GM23248 (cell line): Measurements from ENCODE around the gene PGRMC2. TPM values are rescaled to one million over a fixed set of nuclear protein-coding genes. Genes with fewer than 3 reads are reported as not detected.

Source experiments
- DNase-seq: peaks from one replicate; pipeline ENCODE4 v3.0.0-alpha.2; 2015
- H2AFZ ChIP-seq: fragments of 200-600 bp; sonication (generic); 2 replicates; pipeline ENCODE4 v1.6.1; 2016; ENCODE audit warnings: antibody characterized with exemption
- H3F3A ChIP-seq: fragments of 200-600 bp; sonication (generic); 2 replicates; pipeline ENCODE4 v1.6.1; 2016; ENCODE audit warnings: mild to moderate bottlenecking, antibody characterized with exemption, mixed run types; ENCODE audit not compliant: insufficient read depth
- H3K27ac ChIP-seq: fragments of 200-600 bp; sonication (generic); 2 replicates; pipeline ENCODE4 v1.5.1; 2016; ENCODE audit warnings: mild to moderate bottlenecking
- H3K27me3 ChIP-seq: fragments of 200-600 bp; sonication (generic); replicated peaks from 2 replicates; pipeline ENCODE4 v1.6.1; 2016; ENCODE audit warnings: mild to moderate bottlenecking; ENCODE audit not compliant: insufficient read depth
- H3K36me3 ChIP-seq: fragments of 200-600 bp; sonication (generic); 2 replicates; pipeline ENCODE4 v1.6.1; 2016; ENCODE audit warnings: low read depth, mild to moderate bottlenecking
- H3K4me1 ChIP-seq: fragments of 200-600 bp; sonication (generic); 2 replicates; pipeline ENCODE4 v1.6.1; 2016; ENCODE audit warnings: mild to moderate bottlenecking; ENCODE audit not compliant: insufficient read depth
- H3K4me2 ChIP-seq: fragments of 200-600 bp; sonication (generic); one replicate; pipeline ENCODE4 v1.6.1; 2016; ENCODE audit warnings: mild to moderate bottlenecking; ENCODE audit not compliant: unreplicated experiment
- H3K4me3 ChIP-seq: fragments of 200-600 bp; sonication (generic); 2 replicates; pipeline ENCODE4 v1.5.1; 2016; ENCODE audit warnings: mild to moderate bottlenecking
- H3K79me2 ChIP-seq: fragments of 200-600 bp; sonication (generic); 2 replicates; pipeline ENCODE4 v1.6.1; 2016; ENCODE audit warnings: mild to moderate bottlenecking; ENCODE audit not compliant: insufficient read depth
- H3K9ac ChIP-seq: fragments of 200-600 bp; sonication (generic); 2 replicates; pipeline ENCODE4 v1.6.1; 2016; ENCODE audit warnings: mild to moderate bottlenecking
- H3K9me2 ChIP-seq: fragments of 200-600 bp; sonication (generic); 2 replicates; pipeline ENCODE4 v1.6.1; 2016; ENCODE audit warnings: mixed run types, mild to moderate bottlenecking, moderate library complexity; ENCODE audit not compliant: insufficient read depth
- H3K9me3 ChIP-seq: fragments of 200-600 bp; sonication (generic); one replicate; pipeline ENCODE4 v1.6.1; 2017; ENCODE audit warnings: low read depth
- H4K20me1 ChIP-seq: fragments of 200-600 bp; sonication (generic); 2 replicates; pipeline ENCODE4 v1.6.0; 2016; ENCODE audit not compliant: insufficient read depth
- EZH2 ChIP-seq: fragments of 200-600 bp; sonication (generic); IDR thresholded peaks from 2 replicates; pipeline ENCODE4 v1.6.1; 2018; ENCODE audit warnings: antibody characterized with exemption, mild to moderate bottlenecking; ENCODE audit not compliant: insufficient read depth, poor library complexity, severe bottlenecking
- EZH2phosphoT487 ChIP-seq: fragments of 200-600 bp; sonication (generic); IDR thresholded peaks from 2 replicates; pipeline ENCODE4 v1.6.1; 2018; ENCODE audit warnings: antibody characterized with exemption, moderate library complexity, mild to moderate bottlenecking, low read depth; ENCODE audit not compliant: insufficient read depth
- WGBS, 2 experiments: methylation state at CpG; one replicate each; pipeline ENCODE4 v1.1.6; 2015 to 2017; ENCODE audit warnings: low lambda C conversion rate in 2 of 2, low coverage in 1 of 2; ENCODE audit errors: missing lambda C conversion rate in 2 of 2; 5-methylcytosine and 5-hydroxymethylcytosine counted together
- in situ Hi-C: fragments of 300-500 bp; cut with MboI; formaldehyde crosslinking; loops from 2 replicates; pipeline ENCODE4 v1.15.0; 2020
- polyA plus RNA-seq: library from polyadenylated mRNA; unstranded; fragments of >200 nt; fragmentation: Nextera tagmentation; extraction: Ambion mirVana; gene quantifications from 2 replicates; pipeline ENCODE4 v1.2.1, GENCODE V29; 2016
- total RNA-seq: library from RNA; depleted of rRNA; stranded (reverse); fragments of >200 nt; shearing (Covaris generic); gene quantifications from 2 replicates; pipeline ENCODE4 v1.2.3, GENCODE V29; 2014

Gene PGRMC2
- total and polyA plus RNA-seq, 2 experiments from 2014 or later: 117 to 186 TPM

DNA sequence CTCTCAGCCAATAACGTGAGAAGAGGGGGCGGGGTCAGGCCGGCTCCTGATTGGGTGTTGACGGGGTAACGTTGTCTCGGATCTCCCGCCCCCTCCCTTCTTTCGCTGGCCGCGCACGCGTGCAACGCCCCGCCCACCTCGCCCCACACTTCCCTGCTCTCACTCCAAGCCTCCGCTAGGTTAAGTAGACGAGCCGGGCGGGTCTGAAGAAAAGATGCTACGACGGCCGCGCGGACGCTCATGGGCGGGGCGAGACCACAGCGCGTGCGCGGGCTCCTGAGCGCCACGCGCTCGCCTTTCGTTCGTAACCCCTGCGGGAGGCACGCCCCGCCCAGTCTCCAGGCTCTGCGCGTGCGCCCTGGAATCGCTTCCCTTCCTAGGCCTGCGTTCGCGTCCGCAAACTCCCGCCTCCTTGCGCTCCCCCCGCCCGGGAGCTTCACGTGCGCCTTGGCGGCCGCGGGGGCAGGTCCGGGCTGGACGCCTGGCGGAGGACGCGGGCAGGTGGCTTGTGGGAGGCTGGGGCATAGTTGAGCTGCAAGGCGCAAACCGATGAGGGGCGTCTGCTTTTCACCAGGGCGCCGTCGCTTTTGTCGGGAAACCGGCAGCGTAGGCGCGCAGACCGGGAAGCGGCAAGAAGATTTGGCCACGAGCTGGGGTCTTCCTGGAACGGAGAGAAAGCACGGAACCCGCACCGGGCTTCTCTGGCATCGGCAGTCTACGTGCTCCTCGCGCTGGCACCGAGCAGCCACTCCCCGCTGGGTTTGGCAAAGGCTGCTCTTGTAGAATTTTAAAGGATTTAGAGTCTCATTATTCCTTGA, 467 bp upstream of the PGRMC2 start:
- H3K9me3 ChIP-seq: no peaks in the 10 kb centered on the region
- H3K79me2 ChIP-seq: peaks cover 49% of the 10 kb centered on the region
- H3K9ac ChIP-seq: peak overlapping the region; percentile 90
- no peak for TF ChIP-seq EZH2
- no peak for TF ChIP-seq EZH2phosphoT487
- H4K20me1 ChIP-seq: no peaks in the 10 kb centered on the region
- H3K27ac ChIP-seq: peak overlapping the region; percentile 85
- H3K4me1 ChIP-seq: peaks cover 16% of the 10 kb centered on the region; the same call in 1 of the 2 replicates
- no peaks in the 10 kb centered on the region for H3K27me3 ChIP-seq
- in situ Hi-C loops: no loop called here
- H3K4me3 ChIP-seq: peak overlapping the region; percentile 98
- peak overlapping the region; percentile 84 for H2AFZ ChIP-seq
- 1 to 2% methylated on average over 73 to 86 of the region's 86 CpGs for WGBS, 2 experiments
- peaks cover 8% of the 10 kb centered on the region; the same call in 1 of the 2 replicates for H3K36me3 ChIP-seq
- no peaks in the 10 kb centered on the region for H3K9me2 ChIP-seq
- peak overlapping the region; percentile 79 for H3K4me2 ChIP-seq
- DNase-seq: peak; percentile 100
- peaks cover 43% of the 10 kb centered on the region for H3F3A ChIP-seq

DNA sequence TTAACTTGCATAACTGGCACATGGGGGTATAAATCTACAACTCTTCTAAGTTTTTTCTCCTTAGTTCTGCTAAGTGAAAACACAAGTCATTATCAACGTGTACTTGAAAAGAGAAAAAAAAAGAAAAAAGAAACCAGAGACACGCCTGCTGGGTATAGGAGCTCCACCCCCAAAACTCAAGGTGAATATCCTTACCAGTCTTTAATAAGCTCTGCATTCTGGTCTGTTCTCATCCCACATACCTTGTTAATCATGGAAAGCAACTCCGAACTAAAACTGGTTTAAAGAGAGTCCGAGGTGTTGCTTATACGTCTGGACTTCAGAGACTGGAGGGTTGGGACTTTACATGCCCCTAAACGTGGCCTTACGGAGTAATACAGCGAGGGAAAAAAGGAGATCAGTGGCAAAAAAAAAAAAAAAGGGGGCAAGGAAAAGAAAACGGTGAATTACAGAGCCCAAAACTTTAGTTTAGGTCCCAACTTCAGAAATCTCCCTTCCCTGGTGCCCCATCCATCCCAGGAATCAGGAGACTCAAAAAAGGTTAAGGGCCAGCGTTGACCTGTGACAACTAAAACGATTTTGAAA, 1.0 kb downstream of the PGRMC2 start:
- Histone ChIP-seq H3K27ac (peak overlapping the region; percentile 85), H3K4me1 (peaks cover 29% of the 10 kb centered on the region; the same call in 1 of the 2 replicates), H3F3A (peaks cover 48% of the 10 kb centered on the region), H4K20me1 (no peaks in the 10 kb centered on the region), H3K4me2 (peak overlapping the region; percentile 95), H3K27me3 (no peaks in the 10 kb centered on the region), H3K4me3 (peak overlapping the region; percentile 98), H3K9me3 (no peaks in the 10 kb centered on the region), H3K9ac (peak overlapping the region; percentile 85), H3K9me2 (no peaks in the 10 kb centered on the region), H2AFZ (peak overlapping the region; percentile 25), H3K36me3 (peaks cover 17% of the 10 kb centered on the region), H3K79me2 (peaks cover 65% of the 10 kb centered on the region)
- in situ Hi-C loops: no loop called here
- 2% methylated on average over 11 of the region's 11 CpGs for WGBS, 2 experiments
- DNase-seq: peak; percentile 73
- TF ChIP-seq EZH2phosphoT487 (no peak), EZH2 (no peak)

DNA sequence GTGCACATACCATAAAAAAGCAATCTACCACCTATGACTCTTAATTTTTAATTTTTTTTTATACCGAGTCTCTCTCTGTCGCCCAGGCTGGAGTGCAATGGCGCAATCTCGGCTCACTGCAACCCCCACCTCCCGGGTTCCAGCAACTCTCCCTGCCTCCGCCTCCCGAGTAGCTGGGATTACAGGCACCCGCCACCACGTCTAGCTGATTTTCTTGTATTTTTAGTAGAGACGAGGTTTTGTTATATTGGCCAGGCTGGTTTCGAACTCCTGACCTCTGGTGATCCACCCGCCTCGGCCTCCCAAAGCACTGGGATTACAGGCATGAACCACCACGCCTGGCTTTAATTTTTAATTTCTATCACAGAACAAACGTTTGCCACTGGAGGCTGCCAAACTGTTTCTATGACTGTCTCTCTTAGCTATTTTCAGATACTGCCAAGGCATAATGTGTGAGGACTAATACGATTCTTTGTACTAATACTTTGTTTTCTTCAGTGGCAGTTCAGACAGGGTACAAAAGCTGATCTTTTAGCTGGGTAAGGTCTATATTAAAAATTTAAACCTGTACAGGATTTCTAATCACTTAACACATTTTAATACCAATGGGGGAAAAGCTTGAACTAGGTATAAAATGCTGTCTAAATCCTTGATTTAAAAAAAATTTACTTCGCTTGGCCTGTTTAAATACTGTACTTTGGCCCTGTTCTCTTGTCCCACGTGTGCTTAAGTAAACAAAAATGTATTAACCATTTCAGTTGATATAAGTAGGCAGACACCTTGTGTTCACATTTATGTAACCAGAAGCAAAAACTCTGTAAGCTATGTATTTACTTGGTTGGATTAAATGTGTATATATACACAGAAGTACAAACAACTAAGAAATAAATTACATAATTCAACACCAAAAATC, 2.3 kb downstream of the PGRMC2 start:
- Histone ChIP-seq H3K79me2 (peaks cover 77% of the 10 kb centered on the region), H3K27ac (peak overlapping the region; percentile 85), H2AFZ (no peak overlapping the region), H3K36me3 (peaks cover 17% of the 10 kb centered on the region), H3K9ac (peak overlapping the region; percentile 85), H3K27me3 (no peaks in the 10 kb centered on the region), H3F3A (peaks cover 49% of the 10 kb centered on the region), H4K20me1 (no peaks in the 10 kb centered on the region), H3K4me3 (peak overlapping the region; percentile 98), H3K4me1 (peaks cover 34% of the 10 kb centered on the region), H3K4me2 (peak overlapping the region; percentile 95), H3K9me2 (no peaks in the 10 kb centered on the region), H3K9me3 (no peaks in the 10 kb centered on the region)
- TF ChIP-seq EZH2 (no peak), EZH2phosphoT487 (no peak)
- 14% methylated on average over 18 of the region's 18 CpGs for WGBS, 2 experiments
- in situ Hi-C loops: no loop called here
- DNase-seq: peak; percentile 85

DNA sequence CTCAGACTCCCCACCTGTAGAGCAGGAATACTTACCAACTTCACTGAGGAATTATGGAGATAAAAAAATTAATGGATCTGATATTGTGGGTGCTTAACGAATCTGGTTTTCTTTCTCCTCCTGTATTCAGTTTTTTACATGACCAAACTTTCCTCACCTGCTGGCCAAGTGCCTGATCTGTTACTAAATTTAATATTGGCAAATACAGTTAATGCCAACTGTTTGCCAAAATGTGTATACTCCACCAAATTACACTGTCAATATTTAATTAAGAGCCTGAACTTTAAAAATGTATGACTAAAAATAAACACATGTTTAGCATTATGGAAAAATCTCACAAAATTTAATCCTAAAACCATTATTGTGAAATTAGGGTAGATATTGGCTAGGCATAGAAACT, 3.3 kb downstream of the PGRMC2 start:
- in situ Hi-C loops: no loop called here
- Histone ChIP-seq H3K9me2 (no peaks in the 10 kb centered on the region), H3K79me2 (peaks cover 87% of the 10 kb centered on the region), H3K9me3 (no peaks in the 10 kb centered on the region), H3K4me2 (peak overlapping the region; percentile 95), H3K9ac (peak overlapping the region; percentile 85), H3K36me3 (peaks cover 19% of the 10 kb centered on the region), H2AFZ (no peak overlapping the region), H3K4me3 (peak overlapping the region; percentile 98), H3F3A (peaks cover 56% of the 10 kb centered on the region), H3K27me3 (no peaks in the 10 kb centered on the region), H4K20me1 (no peaks in the 10 kb centered on the region), H3K27ac (peak overlapping the region; percentile 85), H3K4me1 (peaks cover 43% of the 10 kb centered on the region)
- TF ChIP-seq EZH2 (no peak), EZH2phosphoT487 (no peak)
- no peak for DNase-seq
- 97 to 100% methylated on average over 1 of the region's 1 CpG for WGBS, 2 experiments
